ENCODE measurements around the gene RNF26. TPM values are rescaled to one million over a fixed set of nuclear protein-coding genes. Genes with fewer than 3 reads are reported as not detected.

RNF26 gene
- total and polyA plus RNA-seq, 2 donors (not counting 3 experiments of a cell fraction or from before 2014, with no cell fraction given) = 40.1 to 43.8 TPM

GRCh38 chr11:119367661-119368120, 33.4 kb downstream of the RNF26 start:
- Histone ChIP-seq H3K79me2 (ENCODE audit: control insufficient read depth, insufficient read depth, low read length) (no peaks in the 10 kb centered on the region), H3K9ac (replicated peaks; ENCODE audit: extremely low read depth, insufficient read depth, low read length) (no peak overlapping the region), H3K4me3 (replicated peaks in 1 of 3; ENCODE audit: insufficient read depth in 1 of 3, low read depth in 1 of 3, low read length in 3 of 3) (no peak overlapping the region), H3K9me1 (replicated peaks; ENCODE audit: control insufficient read depth, extremely low read depth, insufficient read depth, low read length) (no peaks in the 10 kb centered on the region), H2AFZ (ENCODE audit: low read depth, low read length) (no peak overlapping the region), H3K27me3 (ENCODE audit: control insufficient read depth in 2 of 2, insufficient read depth in 2 of 2, low read length in 2 of 2) (peaks cover 9 to 17% of the 10 kb centered on the region in 2 experiments), H3K27ac (ENCODE audit: insufficient read depth, low read depth, low read length) (no peak overlapping the region), H3K9me3 (replicated peaks; ENCODE audit: control insufficient read depth, insufficient read depth, low read length) (no peaks in the 10 kb centered on the region), H3K36me3 (ENCODE audit: control insufficient read depth in 2 of 2, extremely low read depth in 1 of 2, insufficient read depth in 2 of 2, low read length in 2 of 2) (no peaks in the 10 kb centered on the region), H3K4me1 (ENCODE audit: control insufficient read depth, extremely low read depth, insufficient read depth, low read length) (no peaks in the 10 kb centered on the region), H4K20me1 (replicated peaks; ENCODE audit: control insufficient read depth, extremely low read depth, insufficient read depth, low read length) (no peaks in the 10 kb centered on the region), H3K4me2 (ENCODE audit: insufficient read depth, low read length) (no peak overlapping the region)
- POLR2A ChIA-PET = no interaction called here
- FAIRE-seq (no peak), DNase-seq (ENCODE audit: low read depth, low spot score) (no peak)
- intact Hi-C loops (cut with micrococcal nuclease) = no loop called here
- dilution Hi-C loops (cut with MboI; ENCODE audit: extremely low pct_ligation_motif_present, low sequenced_read_pairs) = no loop called here
- CTCF ChIA-PET = interaction anchor here (1.2 to 11.7 kb wide), 5 partner anchors 9 to 107 kb away, joined by 3 to 134 read pairs (median 11); partner anchors contain the start of genes C1QTNF5 and USP2
- TF ChIP-seq GATA2 (IDR thresholded peaks at IDR 0.05; ENCODE audit: insufficient read depth, insufficient read length, low read depth, low read length) (no peak), MYC (IDR thresholded peaks at IDR 0.05; ENCODE audit: low read depth, low read length) (no peak), CTCF (IDR thresholded peaks at IDR 0.05; ENCODE audit: extremely low read depth in 1 of 2, insufficient read depth in 1 of 2, low read depth in 1 of 2, low read length in 2 of 2) (no peak), EZH2 (IDR thresholded peaks at IDR 0.05; ENCODE audit: borderline replicate concordance, low read depth, low read length, severe bottlenecking) (no peak), FOS (IDR thresholded peaks at IDR 0.05; ENCODE audit: borderline replicate concordance, insufficient read depth, low read length) (no peak), MAX (IDR thresholded peaks at IDR 0.05; ENCODE audit: insufficient read depth, insufficient read length) (no peak), POLR2A (IDR thresholded peaks at IDR 0.05; ENCODE audit: low read depth, low read length) (no peak), JUN (IDR thresholded peaks at IDR 0.05; ENCODE audit: borderline replicate concordance, insufficient read depth, insufficient read length, low read depth) (no peak), POLR2AphosphoS5 (IDR thresholded peaks at IDR 0.05; ENCODE audit: insufficient read depth, low read depth, low read length) (no peak)
- BruUV-seq (replicated peaks) = no TSS peak
